Liver (tissue), 9 donors: ENCODE measurements around the gene ZFYVE28. TPM values are rescaled to one million over a fixed set of nuclear protein-coding genes. Genes with fewer than 3 reads are reported as not detected.
A peak's percentile ranks its signal among the peaks of the same experiment; 100 is the strongest.

ENCODE experiments used
- DNase-seq: peaks from one replicate; pipeline ENCODE4 v3.0.0-alpha.2; 2017; ENCODE audit warnings: low spot score
- H3K27ac ChIP-seq, 2 donors: one replicate each; pipeline ENCODE4 v1.7.0; 2013; ENCODE audit warnings: inconsistent platforms in 2 of 2, low read length in 2 of 2, control low read depth in 1 of 2, low read depth in 1 of 2, mild to moderate bottlenecking in 1 of 2
- H3K27me3 ChIP-seq, 4 donors: one replicate each; pipeline versions ENCODE4 v1.6.1 to v1.7.0; 2013; ENCODE audit warnings: low read length in 3 of 4, inconsistent platforms in 1 of 4, mild to moderate bottlenecking in 1 of 4, moderate library complexity in 1 of 4; ENCODE audit not compliant: control insufficient read depth in 4 of 4, insufficient read depth in 4 of 4
- H3K36me3 ChIP-seq, 4 donors: one replicate each; pipeline versions ENCODE4 v1.6.1 to v1.7.0; 2013; ENCODE audit warnings: low read length in 3 of 4, mild to moderate bottlenecking in 3 of 4, low read depth in 1 of 4, moderate library complexity in 1 of 4; ENCODE audit not compliant: control insufficient read depth in 4 of 4, insufficient read depth in 3 of 4
- H3K4me1 ChIP-seq, 4 donors: one replicate each; pipeline versions ENCODE4 v1.6.1 to v1.7.0; 2013; ENCODE audit warnings: low read length in 3 of 4, mild to moderate bottlenecking in 3 of 4, moderate library complexity in 1 of 4; ENCODE audit not compliant: control insufficient read depth in 4 of 4, insufficient read depth in 4 of 4
- H3K4me3 ChIP-seq, 3 donors: one replicate each; pipeline versions ENCODE4 v1.6.1 to v1.7.0; 2013; ENCODE audit warnings: low read length in 3 of 3, control low read depth in 1 of 3, low read depth in 1 of 3, mild to moderate bottlenecking in 1 of 3
- H3K9ac ChIP-seq, 2 donors: one replicate each; pipeline ENCODE4 v1.7.0; 2013; ENCODE audit warnings: low read length in 2 of 2, mild to moderate bottlenecking in 2 of 2, moderate library complexity in 2 of 2, control low read depth in 1 of 2, low read depth in 1 of 2
- H3K9me3 ChIP-seq, 4 donors: one replicate each; pipeline versions ENCODE4 v1.6.1 to v1.7.0; 2013; ENCODE audit warnings: low read length in 3 of 4; ENCODE audit not compliant: control insufficient read depth in 4 of 4
- EGR1 ChIP-seq, 2 donors: IDR thresholded peaks; 2 replicates each; pipeline ENCODE4 v1.6.1; 2016 to 2018; ENCODE audit warnings: antibody characterized with exemption in 2 of 2, low read depth in 2 of 2
- FOXA1 ChIP-seq: IDR thresholded peaks from 2 replicates; pipeline ENCODE4 v1.6.1; 2016; ENCODE audit warnings: antibody characterized with exemption
- GABPA ChIP-seq, 2 donors: IDR thresholded peaks in 1 of 2; conservative IDR thresholded peaks in 1 of 2; 2 replicates each; pipeline ENCODE4 v1.6.1; 2016; ENCODE audit warnings: antibody characterized with exemption in 2 of 2, mild to moderate bottlenecking in 1 of 2, moderate library complexity in 1 of 2
- HNF4A ChIP-seq, 2 donors: conservative IDR thresholded peaks; 2 replicates each; pipeline ENCODE4 v1.6.1; 2016; ENCODE audit warnings: antibody characterized with exemption in 2 of 2, mild to moderate bottlenecking in 2 of 2
- HNF4G ChIP-seq: IDR thresholded peaks from 2 replicates; pipeline ENCODE4 v1.6.1; 2016; ENCODE audit warnings: antibody characterized with exemption
- JUND ChIP-seq, 2 donors: IDR thresholded peaks; 2 replicates each; pipeline ENCODE4 v1.6.1; 2016; ENCODE audit warnings: antibody characterized with exemption in 2 of 2
- NR2F2 ChIP-seq: IDR thresholded peaks from 2 replicates; pipeline ENCODE4 v1.6.1; 2016; ENCODE audit warnings: antibody characterized with exemption
- RAD21 ChIP-seq, 2 donors: IDR thresholded peaks; 2 replicates each; pipeline ENCODE4 v1.6.1; 2016; ENCODE audit warnings: antibody characterized with exemption in 2 of 2, mild to moderate bottlenecking in 2 of 2
- RXRA ChIP-seq, 2 donors: IDR thresholded peaks; 2 replicates each; pipeline ENCODE4 v1.6.1; 2017 to 2018; ENCODE audit warnings: antibody characterized with exemption in 2 of 2, mild to moderate bottlenecking in 1 of 2
- SP1 ChIP-seq: IDR thresholded peaks from 2 replicates; pipeline ENCODE4 v1.6.1; 2018; ENCODE audit warnings: antibody characterized with exemption, mild to moderate bottlenecking
- TAF1 ChIP-seq: conservative IDR thresholded peaks from 2 replicates; pipeline ENCODE4 v1.6.1; 2016; ENCODE audit warnings: antibody characterized with exemption, mild to moderate bottlenecking
- YY1 ChIP-seq: IDR thresholded peaks from 2 replicates; pipeline ENCODE4 v1.6.1; 2016; ENCODE audit warnings: antibody characterized with exemption, mild to moderate bottlenecking
- WGBS: extraction: QIAGEN DNeasy Blood & Tissue Kit; methylation state at CpG from one replicate; pipeline ENCODE4 v1.1.7; 2013; 5-methylcytosine and 5-hydroxymethylcytosine counted together
- polyA plus RNA-seq, 2 donors: library from polyadenylated mRNA; stranded (reverse) in 1 of 2; unstranded in 1 of 2; fragments of 200-250 nt in 1 of 2; fragments of >200 nt in 1 of 2; fragmentation: Nextera tagmentation in 1 of 2; extraction: Ambion mirVana in 1 of 2; gene quantifications; one replicate each; pipeline versions ENCODE4 v1.2.1 to v1.2.3, GENCODE V29; 2013 to 2015
- total RNA-seq, 2 donors: library from RNA; depleted of rRNA; stranded (reverse); fragments of >200 nt; gene quantifications; one replicate each; pipeline ENCODE4 v1.2.3, GENCODE V29; 2014
- TF ChIP-seq, protein P1 (sequence below): IDR thresholded peaks from 2 replicates; pipeline ENCODE4 v1.6.1; 2016; ENCODE audit warnings: antibody characterized with exemption
- TF ChIP-seq, protein P2 (sequence below): IDR thresholded peaks from 2 replicates; pipeline ENCODE4 v1.6.1; 2016; ENCODE audit warnings: antibody characterized with exemption
- TF ChIP-seq, protein P3 (sequence below): fragments of 150-350 bp; IDR thresholded peaks from 2 replicates; pipeline ENCODE4 v1.5.1; 2017; ENCODE audit warnings: improper control_type of control experiment, low read depth, low read length; ENCODE audit not compliant: missing input control
- TF ChIP-seq, protein P4 (sequence below): IDR thresholded peaks from 2 replicates; pipeline ENCODE4 v1.6.1; 2016; ENCODE audit warnings: antibody characterized with exemption
- TF ChIP-seq, protein P5 (sequence below): IDR thresholded peaks from 2 replicates; pipeline ENCODE4 v1.6.1; 2016; ENCODE audit warnings: antibody characterized with exemption, mild to moderate bottlenecking
- donor health status: healthy.
- donor health status: healthy.
- donor health status: healthy.
- donor health status: healthy.
- donor health status: healthy.

Gene ZFYVE28
- total and polyA plus RNA-seq, 4 donors: 2.0 to 6.1 (median 2.7) TPM

DNA sequence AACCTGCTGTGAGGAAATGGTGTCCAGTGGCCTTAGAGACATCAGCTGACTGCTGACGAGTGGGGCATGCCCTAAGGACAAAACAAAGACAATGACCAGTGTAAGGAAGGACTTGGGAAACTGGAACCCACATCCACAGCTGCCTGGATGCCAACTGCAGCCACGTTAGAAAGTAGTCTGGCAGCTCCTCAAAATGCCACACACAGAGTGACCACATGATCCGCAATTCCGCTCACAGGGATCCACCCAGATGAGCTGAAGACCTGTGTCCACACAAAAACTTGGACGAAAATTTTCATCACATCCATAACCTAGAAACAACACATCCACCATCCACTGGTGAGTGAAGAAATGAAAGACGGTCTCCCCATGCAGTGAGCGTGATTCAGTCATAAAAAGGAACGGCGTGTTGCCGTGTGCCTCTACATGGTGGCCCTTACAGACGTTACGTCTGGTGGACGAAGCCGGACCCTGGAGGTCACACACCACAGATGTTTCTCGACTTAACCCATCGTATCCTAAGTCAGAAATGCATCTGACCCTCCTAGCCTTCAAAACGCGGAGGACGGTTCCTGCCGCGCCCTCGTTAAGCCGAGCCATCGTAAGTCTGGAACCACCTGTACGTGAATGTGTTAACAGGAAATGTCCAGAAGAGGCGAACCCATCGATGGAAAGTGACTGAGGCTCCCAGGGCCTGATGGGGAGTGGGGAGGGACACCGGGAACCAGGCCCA lies 115.9 kb downstream of the ZFYVE28 start:
- Histone ChIP-seq H3K4me3 (no peak overlapping the region), H3K4me1 (no peaks in the 10 kb centered on the region), H3K36me3 (no peaks in the 10 kb centered on the region), H3K27ac (no peak overlapping the region), H3K9ac (no peak overlapping the region), H3K9me3 (peaks cover 0 to 5% (median 3%) of the 10 kb centered on the region in 4 donors), H3K27me3 (no peaks in the 10 kb centered on the region)
- no peak for DNase-seq
- TF ChIP-seq, protein P1, sequence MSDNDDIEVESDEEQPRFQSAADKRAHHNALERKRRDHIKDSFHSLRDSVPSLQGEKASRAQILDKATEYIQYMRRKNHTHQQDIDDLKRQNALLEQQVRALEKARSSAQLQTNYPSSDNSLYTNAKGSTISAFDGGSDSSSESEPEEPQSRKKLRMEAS: no peak
- TF ChIP-seq YY1: no peak
- TF ChIP-seq HNF4A (conservative IDR thresholded peaks at IDR 0.05): no peak
- TF ChIP-seq, protein P2, sequence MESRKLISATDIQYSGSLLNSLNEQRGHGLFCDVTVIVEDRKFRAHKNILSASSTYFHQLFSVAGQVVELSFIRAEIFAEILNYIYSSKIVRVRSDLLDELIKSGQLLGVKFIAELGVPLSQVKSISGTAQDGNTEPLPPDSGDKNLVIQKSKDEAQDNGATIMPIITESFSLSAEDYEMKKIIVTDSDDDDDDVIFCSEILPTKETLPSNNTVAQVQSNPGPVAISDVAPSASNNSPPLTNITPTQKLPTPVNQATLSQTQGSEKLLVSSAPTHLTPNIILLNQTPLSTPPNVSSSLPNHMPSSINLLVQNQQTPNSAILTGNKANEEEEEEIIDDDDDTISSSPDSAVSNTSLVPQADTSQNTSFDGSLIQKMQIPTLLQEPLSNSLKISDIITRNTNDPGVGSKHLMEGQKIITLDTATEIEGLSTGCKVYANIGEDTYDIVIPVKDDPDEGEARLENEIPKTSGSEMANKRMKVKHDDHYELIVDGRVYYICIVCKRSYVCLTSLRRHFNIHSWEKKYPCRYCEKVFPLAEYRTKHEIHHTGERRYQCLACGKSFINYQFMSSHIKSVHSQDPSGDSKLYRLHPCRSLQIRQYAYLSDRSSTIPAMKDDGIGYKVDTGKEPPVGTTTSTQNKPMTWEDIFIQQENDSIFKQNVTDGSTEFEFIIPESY: no peak
- TF ChIP-seq EGR1 (IDR thresholded peaks at IDR 0.05; ENCODE audit: low read depth in 2 of 2): no peak
- no peak for TF ChIP-seq FOXA1
- no peak for TF ChIP-seq TAF1
- no peak for TF ChIP-seq SP1
- TF ChIP-seq RXRA (IDR thresholded peaks at IDR 0.05): no peak
- TF ChIP-seq RAD21 (IDR thresholded peaks at IDR 0.05): no peak
- TF ChIP-seq NR2F2: no peak
- TF ChIP-seq, protein P3, sequence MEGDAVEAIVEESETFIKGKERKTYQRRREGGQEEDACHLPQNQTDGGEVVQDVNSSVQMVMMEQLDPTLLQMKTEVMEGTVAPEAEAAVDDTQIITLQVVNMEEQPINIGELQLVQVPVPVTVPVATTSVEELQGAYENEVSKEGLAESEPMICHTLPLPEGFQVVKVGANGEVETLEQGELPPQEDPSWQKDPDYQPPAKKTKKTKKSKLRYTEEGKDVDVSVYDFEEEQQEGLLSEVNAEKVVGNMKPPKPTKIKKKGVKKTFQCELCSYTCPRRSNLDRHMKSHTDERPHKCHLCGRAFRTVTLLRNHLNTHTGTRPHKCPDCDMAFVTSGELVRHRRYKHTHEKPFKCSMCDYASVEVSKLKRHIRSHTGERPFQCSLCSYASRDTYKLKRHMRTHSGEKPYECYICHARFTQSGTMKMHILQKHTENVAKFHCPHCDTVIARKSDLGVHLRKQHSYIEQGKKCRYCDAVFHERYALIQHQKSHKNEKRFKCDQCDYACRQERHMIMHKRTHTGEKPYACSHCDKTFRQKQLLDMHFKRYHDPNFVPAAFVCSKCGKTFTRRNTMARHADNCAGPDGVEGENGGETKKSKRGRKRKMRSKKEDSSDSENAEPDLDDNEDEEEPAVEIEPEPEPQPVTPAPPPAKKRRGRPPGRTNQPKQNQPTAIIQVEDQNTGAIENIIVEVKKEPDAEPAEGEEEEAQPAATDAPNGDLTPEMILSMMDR: no peak
- TF ChIP-seq GABPA (IDR thresholded peaks at IDR 0.05 in 1 of 2, conservative IDR thresholded peaks at IDR 0.05 in 1 of 2): no peak
- TF ChIP-seq, protein P4, sequence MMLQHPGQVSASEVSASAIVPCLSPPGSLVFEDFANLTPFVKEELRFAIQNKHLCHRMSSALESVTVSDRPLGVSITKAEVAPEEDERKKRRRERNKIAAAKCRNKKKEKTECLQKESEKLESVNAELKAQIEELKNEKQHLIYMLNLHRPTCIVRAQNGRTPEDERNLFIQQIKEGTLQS: no peak
- TF ChIP-seq HNF4G: no peak
- WGBS: 96% methylated on average over 28 of the region's 28 CpGs

DNA sequence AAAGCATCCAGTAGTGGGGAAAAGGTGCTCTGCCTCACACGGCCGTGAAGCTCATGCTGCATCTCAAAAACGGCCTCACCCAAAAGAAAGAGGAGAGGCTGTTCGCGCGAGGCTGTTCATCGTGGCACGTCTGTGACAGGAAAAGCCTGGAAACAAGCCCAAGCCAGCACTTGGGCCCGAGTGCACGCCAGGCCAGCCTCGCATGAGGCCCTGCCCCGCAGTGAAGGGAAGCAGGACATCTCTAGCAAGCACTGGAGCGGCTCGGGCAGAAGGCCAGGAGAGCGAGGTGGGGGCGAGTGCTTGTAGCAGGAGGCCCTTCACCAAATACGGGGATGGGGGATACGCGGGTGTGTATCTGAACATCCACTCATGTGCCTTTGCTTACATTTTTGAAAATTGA lies 116.6 kb downstream of the ZFYVE28 start:
- Histone ChIP-seq H3K4me3 (no peak overlapping the region), H3K9me3 (peaks cover 0 to 5% (median 3%) of the 10 kb centered on the region in 4 donors), H3K9ac (no peak overlapping the region), H3K36me3 (no peaks in the 10 kb centered on the region), H3K27me3 (no peaks in the 10 kb centered on the region), H3K27ac (no peak overlapping the region), H3K4me1 (no peaks in the 10 kb centered on the region)
- DNase-seq: peak; percentile 22
- TF ChIP-seq, protein P1: no peak
- TF ChIP-seq, protein P5, sequence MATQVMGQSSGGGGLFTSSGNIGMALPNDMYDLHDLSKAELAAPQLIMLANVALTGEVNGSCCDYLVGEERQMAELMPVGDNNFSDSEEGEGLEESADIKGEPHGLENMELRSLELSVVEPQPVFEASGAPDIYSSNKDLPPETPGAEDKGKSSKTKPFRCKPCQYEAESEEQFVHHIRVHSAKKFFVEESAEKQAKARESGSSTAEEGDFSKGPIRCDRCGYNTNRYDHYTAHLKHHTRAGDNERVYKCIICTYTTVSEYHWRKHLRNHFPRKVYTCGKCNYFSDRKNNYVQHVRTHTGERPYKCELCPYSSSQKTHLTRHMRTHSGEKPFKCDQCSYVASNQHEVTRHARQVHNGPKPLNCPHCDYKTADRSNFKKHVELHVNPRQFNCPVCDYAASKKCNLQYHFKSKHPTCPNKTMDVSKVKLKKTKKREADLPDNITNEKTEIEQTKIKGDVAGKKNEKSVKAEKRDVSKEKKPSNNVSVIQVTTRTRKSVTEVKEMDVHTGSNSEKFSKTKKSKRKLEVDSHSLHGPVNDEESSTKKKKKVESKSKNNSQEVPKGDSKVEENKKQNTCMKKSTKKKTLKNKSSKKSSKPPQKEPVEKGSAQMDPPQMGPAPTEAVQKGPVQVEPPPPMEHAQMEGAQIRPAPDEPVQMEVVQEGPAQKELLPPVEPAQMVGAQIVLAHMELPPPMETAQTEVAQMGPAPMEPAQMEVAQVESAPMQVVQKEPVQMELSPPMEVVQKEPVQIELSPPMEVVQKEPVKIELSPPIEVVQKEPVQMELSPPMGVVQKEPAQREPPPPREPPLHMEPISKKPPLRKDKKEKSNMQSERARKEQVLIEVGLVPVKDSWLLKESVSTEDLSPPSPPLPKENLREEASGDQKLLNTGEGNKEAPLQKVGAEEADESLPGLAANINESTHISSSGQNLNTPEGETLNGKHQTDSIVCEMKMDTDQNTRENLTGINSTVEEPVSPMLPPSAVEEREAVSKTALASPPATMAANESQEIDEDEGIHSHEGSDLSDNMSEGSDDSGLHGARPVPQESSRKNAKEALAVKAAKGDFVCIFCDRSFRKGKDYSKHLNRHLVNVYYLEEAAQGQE: no peak
- TF ChIP-seq NR2F2: no peak
- no peak for TF ChIP-seq GABPA (IDR thresholded peaks at IDR 0.05 in 1 of 2, conservative IDR thresholded peaks at IDR 0.05 in 1 of 2)
- TF ChIP-seq RAD21 (IDR thresholded peaks at IDR 0.05): no peak
- no peak for TF ChIP-seq HNF4A (conservative IDR thresholded peaks at IDR 0.05)
- TF ChIP-seq, protein P4: no peak
- no peak for TF ChIP-seq TAF1
- no peak for TF ChIP-seq JUND (IDR thresholded peaks at IDR 0.05)
- TF ChIP-seq FOXA1: no peak
- TF ChIP-seq HNF4G: no peak
- no peak for TF ChIP-seq YY1
- 90% methylated on average over 19 of the region's 19 CpGs for WGBS
